GM23338 (cell line): ENCODE results near the gene TSPAN32. TPM values are rescaled to one million over a fixed set of nuclear protein-coding genes. Genes with fewer than 3 reads are reported as not detected.

ENCODE experiments used
- ATAC-seq: fragments of 200-7000 bp; cut with Tn5 transposase; 3 replicates; pipeline ENCODE4 v1.9.1; 2020
- DNase-seq: peaks from one replicate; pipeline ENCODE4 v3.0.0-alpha.2; 2015; ENCODE audit warnings: low spot score
- H2AFZ ChIP-seq: fragments of 200-600 bp; sonication (generic); 2 replicates; pipeline ENCODE4 v1.8.0; 2016; ENCODE audit warnings: antibody characterized with exemption, mild to moderate bottlenecking, moderate library complexity
- H3F3A ChIP-seq: fragments of 200-600 bp; sonication (generic); replicated peaks from 2 replicates; pipeline ENCODE4 v1.8.0; 2017; ENCODE audit warnings: antibody characterized with exemption, mixed run types, low read depth
- H3K27ac ChIP-seq: fragments of 200-600 bp; sonication (generic); 2 replicates; pipeline ENCODE4 v1.6.1; 2016; ENCODE audit warnings: low read depth
- H3K27me3 ChIP-seq: fragments of 200-600 bp; sonication (generic); 2 replicates; pipeline ENCODE4 v1.8.0; 2016; ENCODE audit warnings: mild to moderate bottlenecking, mixed run types, moderate library complexity; ENCODE audit not compliant: insufficient read depth
- H3K36me3 ChIP-seq: fragments of 200-600 bp; sonication (generic); 2 replicates; pipeline ENCODE4 v1.8.0; 2016; ENCODE audit warnings: mild to moderate bottlenecking; ENCODE audit not compliant: insufficient read depth
- H3K4me1 ChIP-seq: fragments of 200-600 bp; sonication (generic); 2 replicates; pipeline ENCODE4 v1.8.0; 2016; ENCODE audit warnings: mild to moderate bottlenecking, moderate library complexity; ENCODE audit not compliant: insufficient read depth
- H3K4me2 ChIP-seq: fragments of 200-600 bp; sonication (generic); 2 replicates; pipeline ENCODE4 v1.7.1; 2017; ENCODE audit warnings: mixed run types
- H3K4me3 ChIP-seq: fragments of 200-600 bp; sonication (generic); 2 replicates; pipeline ENCODE4 v1.6.1; 2016; ENCODE audit warnings: mixed run types
- H3K79me2 ChIP-seq: fragments of 200-600 bp; sonication (generic); replicated peaks from 2 replicates; pipeline ENCODE4 v1.8.0; 2017; ENCODE audit warnings: mild to moderate bottlenecking; ENCODE audit not compliant: insufficient read depth
- H3K9me2 ChIP-seq: fragments of 200-600 bp; sonication (generic); 2 replicates; pipeline ENCODE4 v1.8.0; 2017; ENCODE audit not compliant: insufficient read depth
- H4K20me1 ChIP-seq: fragments of 200-600 bp; sonication (generic); replicated peaks from 2 replicates; pipeline ENCODE4 v1.8.0; 2017; ENCODE audit warnings: mild to moderate bottlenecking; ENCODE audit not compliant: insufficient read depth
- H3K27ac Mint-ChIP-seq: 2 replicates; pipeline ENCODE4 v1.8.0; 2020; ENCODE audit warnings: inconsistent platforms, mild to moderate bottlenecking, moderate library complexity, mixed read lengths
- H3K27me3 Mint-ChIP-seq: 3 replicates; pipeline ENCODE4 v1.8.0; 2022; ENCODE audit warnings: low read depth, mild to moderate bottlenecking, moderate library complexity, mixed read lengths, inconsistent platforms; ENCODE audit not compliant: insufficient read depth, poor library complexity
- H3K36me3 Mint-ChIP-seq: 3 replicates; pipeline ENCODE4 v1.8.0; 2021; ENCODE audit warnings: low read depth, mild to moderate bottlenecking, inconsistent platforms, moderate library complexity, mixed read lengths
- H3K4me1 Mint-ChIP-seq: 3 replicates; pipeline ENCODE4 v1.8.0; 2020; ENCODE audit warnings: mild to moderate bottlenecking, inconsistent platforms, mixed read lengths
- H3K4me3 Mint-ChIP-seq: 3 replicates; pipeline ENCODE4 v1.8.0; 2021; ENCODE audit warnings: moderate library complexity, mild to moderate bottlenecking, inconsistent platforms, mixed read lengths
- H3K9me3 Mint-ChIP-seq: 3 replicates; pipeline ENCODE4 v1.8.0; 2020; ENCODE audit warnings: moderate library complexity, mild to moderate bottlenecking, inconsistent platforms, mixed read lengths
- CREB1 ChIP-seq: fragments of 250-450 bp; sonication (Bioruptor Pico); IDR thresholded peaks from 2 replicates; pipeline ENCODE4 v1.5.0; 2020; ENCODE audit warnings: low read depth, mild to moderate bottlenecking, moderate library complexity
- EZH2 ChIP-seq: fragments of 200-600 bp; sonication (generic); IDR thresholded peaks from one replicate; pipeline ENCODE4 v1.8.0; 2017; ENCODE audit warnings: antibody characterized with exemption, mild to moderate bottlenecking, low read depth; ENCODE audit not compliant: unreplicated experiment
- EZH2phosphoT487 ChIP-seq: fragments of 200-600 bp; sonication (generic); IDR thresholded peaks from one replicate; pipeline ENCODE4 v1.8.1; 2018; ENCODE audit warnings: antibody characterized with exemption; ENCODE audit not compliant: unreplicated experiment
- JUNB ChIP-seq: IDR thresholded peaks from one replicate; pipeline ENCODE4 v1.6.1; 2016; ENCODE audit warnings: antibody characterized with exemption; ENCODE audit not compliant: unreplicated experiment
- NANOG ChIP-seq: IDR thresholded peaks from 2 replicates; pipeline ENCODE4 v1.6.1; 2016; ENCODE audit warnings: antibody characterized with exemption, borderline replicate concordance
- POLR2AphosphoS5 ChIP-seq: IDR thresholded peaks from 2 replicates; pipeline ENCODE4 v1.6.1; 2016; ENCODE audit warnings: antibody characterized with exemption, low read depth
- STAT1 ChIP-seq: IDR thresholded peaks from one replicate; pipeline ENCODE4 v1.6.1; 2016; ENCODE audit warnings: antibody characterized with exemption; ENCODE audit not compliant: unreplicated experiment
- ZNF114 ChIP-seq: fragments of 250-450 bp; sonication (Bioruptor Pico); IDR thresholded peaks from 2 replicates; pipeline ENCODE4 v1.5.0; 2020; ENCODE audit warnings: mild to moderate bottlenecking, moderate library complexity
- ZNF331 ChIP-seq: fragments of 250-450 bp; sonication (Bioruptor Pico); IDR thresholded peaks from 2 replicates; pipeline ENCODE4 v1.5.0; 2020; ENCODE audit warnings: low read depth, mild to moderate bottlenecking, moderate library complexity
- polyA plus RNA-seq: library from polyadenylated mRNA; unstranded; fragments of >200 nt; fragmentation: Nextera tagmentation; extraction: Ambion mirVana; gene quantifications from 2 replicates; pipeline ENCODE4 v1.2.1, GENCODE V29; 2016
- total RNA-seq: library from RNA; depleted of rRNA; stranded (reverse); fragments of >200 nt; shearing (Covaris generic); gene quantifications from 2 replicates; pipeline ENCODE4 v1.2.3, GENCODE V29; 2014
- TF ChIP-seq, protein P1 (sequence below), 2 experiments: fragments of 200-600 bp in 1 of 2; sonication (generic) in 1 of 2; conservative IDR thresholded peaks; 2 replicates each; pipeline versions ENCODE4 v1.5.1 to v1.6.1; 2016 to 2017; ENCODE audit warnings: antibody characterized with exemption in 2 of 2, low read depth in 2 of 2, mild to moderate bottlenecking in 2 of 2, moderate library complexity in 1 of 2
- TF ChIP-seq, protein P2 (sequence below): fragments of 250-450 bp; sonication (Bioruptor Pico); IDR thresholded peaks from 2 replicates; pipeline ENCODE4 v1.5.0; 2020; ENCODE audit warnings: mild to moderate bottlenecking, moderate library complexity
- TF ChIP-seq, protein P3 (sequence below): IDR thresholded peaks from one replicate; pipeline ENCODE4 v1.6.1; 2018; ENCODE audit warnings: antibody characterized with exemption; ENCODE audit not compliant: unreplicated experiment
- TF ChIP-seq, protein P4 (sequence below): IDR thresholded peaks from 2 replicates; pipeline ENCODE4 v1.6.1; 2016; ENCODE audit warnings: antibody characterized with exemption

The TSPAN32 gene
- total and polyA plus RNA-seq, 2 experiments from 2014 or later, result not detected

DNA sequence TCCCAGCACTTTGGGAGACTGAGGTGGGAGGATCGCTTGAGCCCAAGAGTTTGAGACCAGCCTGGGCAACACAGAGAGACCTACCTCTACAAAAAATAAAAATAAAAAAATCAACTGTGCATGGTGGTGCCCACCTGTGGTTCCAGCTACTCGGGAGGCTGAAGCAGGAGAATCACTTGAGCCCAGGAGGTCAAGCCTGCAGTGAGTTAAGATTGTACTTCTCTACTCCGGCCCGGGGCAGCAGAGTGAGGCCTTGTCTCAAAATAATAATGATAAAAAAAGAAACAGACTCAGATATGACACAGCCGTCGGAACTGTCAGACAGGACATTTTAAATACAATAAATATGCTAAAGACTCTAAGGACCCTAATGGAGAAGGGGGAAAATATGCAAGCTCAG is 49.8 kb upstream of the TSPAN32 start:
- no peak overlapping the region for H3K27ac ChIP-seq
- peaks cover 3% of the 10 kb centered on the region; the same call in 1 of the 2 replicates for H3K27me3 ChIP-seq
- H3K9me3 Mint-ChIP-seq, result no peaks in the 10 kb centered on the region
- H3K4me1 ChIP-seq, result no peaks in the 10 kb centered on the region
- H3K9me2 ChIP-seq, result no peaks in the 10 kb centered on the region
- DNase-seq, result no peak
- no peaks in the 10 kb centered on the region for H4K20me1 ChIP-seq
- TF ChIP-seq STAT1 (no peak), CREB1 (CRISPR knock-in tag) (no peak), POLR2AphosphoS5 (no peak), JUNB (no peak), NANOG (no peak), ZNF114 (CRISPR knock-in tag) (no peak), EZH2phosphoT487 (no peak), EZH2 (no peak), ZNF331 (CRISPR knock-in tag) (no peak)
- TF ChIP-seq, protein P1, sequence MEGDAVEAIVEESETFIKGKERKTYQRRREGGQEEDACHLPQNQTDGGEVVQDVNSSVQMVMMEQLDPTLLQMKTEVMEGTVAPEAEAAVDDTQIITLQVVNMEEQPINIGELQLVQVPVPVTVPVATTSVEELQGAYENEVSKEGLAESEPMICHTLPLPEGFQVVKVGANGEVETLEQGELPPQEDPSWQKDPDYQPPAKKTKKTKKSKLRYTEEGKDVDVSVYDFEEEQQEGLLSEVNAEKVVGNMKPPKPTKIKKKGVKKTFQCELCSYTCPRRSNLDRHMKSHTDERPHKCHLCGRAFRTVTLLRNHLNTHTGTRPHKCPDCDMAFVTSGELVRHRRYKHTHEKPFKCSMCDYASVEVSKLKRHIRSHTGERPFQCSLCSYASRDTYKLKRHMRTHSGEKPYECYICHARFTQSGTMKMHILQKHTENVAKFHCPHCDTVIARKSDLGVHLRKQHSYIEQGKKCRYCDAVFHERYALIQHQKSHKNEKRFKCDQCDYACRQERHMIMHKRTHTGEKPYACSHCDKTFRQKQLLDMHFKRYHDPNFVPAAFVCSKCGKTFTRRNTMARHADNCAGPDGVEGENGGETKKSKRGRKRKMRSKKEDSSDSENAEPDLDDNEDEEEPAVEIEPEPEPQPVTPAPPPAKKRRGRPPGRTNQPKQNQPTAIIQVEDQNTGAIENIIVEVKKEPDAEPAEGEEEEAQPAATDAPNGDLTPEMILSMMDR (conservative IDR thresholded peaks at IDR 0.05; ENCODE audit: low read depth in 2 of 2), result no peak
- TF ChIP-seq, protein P2, sequence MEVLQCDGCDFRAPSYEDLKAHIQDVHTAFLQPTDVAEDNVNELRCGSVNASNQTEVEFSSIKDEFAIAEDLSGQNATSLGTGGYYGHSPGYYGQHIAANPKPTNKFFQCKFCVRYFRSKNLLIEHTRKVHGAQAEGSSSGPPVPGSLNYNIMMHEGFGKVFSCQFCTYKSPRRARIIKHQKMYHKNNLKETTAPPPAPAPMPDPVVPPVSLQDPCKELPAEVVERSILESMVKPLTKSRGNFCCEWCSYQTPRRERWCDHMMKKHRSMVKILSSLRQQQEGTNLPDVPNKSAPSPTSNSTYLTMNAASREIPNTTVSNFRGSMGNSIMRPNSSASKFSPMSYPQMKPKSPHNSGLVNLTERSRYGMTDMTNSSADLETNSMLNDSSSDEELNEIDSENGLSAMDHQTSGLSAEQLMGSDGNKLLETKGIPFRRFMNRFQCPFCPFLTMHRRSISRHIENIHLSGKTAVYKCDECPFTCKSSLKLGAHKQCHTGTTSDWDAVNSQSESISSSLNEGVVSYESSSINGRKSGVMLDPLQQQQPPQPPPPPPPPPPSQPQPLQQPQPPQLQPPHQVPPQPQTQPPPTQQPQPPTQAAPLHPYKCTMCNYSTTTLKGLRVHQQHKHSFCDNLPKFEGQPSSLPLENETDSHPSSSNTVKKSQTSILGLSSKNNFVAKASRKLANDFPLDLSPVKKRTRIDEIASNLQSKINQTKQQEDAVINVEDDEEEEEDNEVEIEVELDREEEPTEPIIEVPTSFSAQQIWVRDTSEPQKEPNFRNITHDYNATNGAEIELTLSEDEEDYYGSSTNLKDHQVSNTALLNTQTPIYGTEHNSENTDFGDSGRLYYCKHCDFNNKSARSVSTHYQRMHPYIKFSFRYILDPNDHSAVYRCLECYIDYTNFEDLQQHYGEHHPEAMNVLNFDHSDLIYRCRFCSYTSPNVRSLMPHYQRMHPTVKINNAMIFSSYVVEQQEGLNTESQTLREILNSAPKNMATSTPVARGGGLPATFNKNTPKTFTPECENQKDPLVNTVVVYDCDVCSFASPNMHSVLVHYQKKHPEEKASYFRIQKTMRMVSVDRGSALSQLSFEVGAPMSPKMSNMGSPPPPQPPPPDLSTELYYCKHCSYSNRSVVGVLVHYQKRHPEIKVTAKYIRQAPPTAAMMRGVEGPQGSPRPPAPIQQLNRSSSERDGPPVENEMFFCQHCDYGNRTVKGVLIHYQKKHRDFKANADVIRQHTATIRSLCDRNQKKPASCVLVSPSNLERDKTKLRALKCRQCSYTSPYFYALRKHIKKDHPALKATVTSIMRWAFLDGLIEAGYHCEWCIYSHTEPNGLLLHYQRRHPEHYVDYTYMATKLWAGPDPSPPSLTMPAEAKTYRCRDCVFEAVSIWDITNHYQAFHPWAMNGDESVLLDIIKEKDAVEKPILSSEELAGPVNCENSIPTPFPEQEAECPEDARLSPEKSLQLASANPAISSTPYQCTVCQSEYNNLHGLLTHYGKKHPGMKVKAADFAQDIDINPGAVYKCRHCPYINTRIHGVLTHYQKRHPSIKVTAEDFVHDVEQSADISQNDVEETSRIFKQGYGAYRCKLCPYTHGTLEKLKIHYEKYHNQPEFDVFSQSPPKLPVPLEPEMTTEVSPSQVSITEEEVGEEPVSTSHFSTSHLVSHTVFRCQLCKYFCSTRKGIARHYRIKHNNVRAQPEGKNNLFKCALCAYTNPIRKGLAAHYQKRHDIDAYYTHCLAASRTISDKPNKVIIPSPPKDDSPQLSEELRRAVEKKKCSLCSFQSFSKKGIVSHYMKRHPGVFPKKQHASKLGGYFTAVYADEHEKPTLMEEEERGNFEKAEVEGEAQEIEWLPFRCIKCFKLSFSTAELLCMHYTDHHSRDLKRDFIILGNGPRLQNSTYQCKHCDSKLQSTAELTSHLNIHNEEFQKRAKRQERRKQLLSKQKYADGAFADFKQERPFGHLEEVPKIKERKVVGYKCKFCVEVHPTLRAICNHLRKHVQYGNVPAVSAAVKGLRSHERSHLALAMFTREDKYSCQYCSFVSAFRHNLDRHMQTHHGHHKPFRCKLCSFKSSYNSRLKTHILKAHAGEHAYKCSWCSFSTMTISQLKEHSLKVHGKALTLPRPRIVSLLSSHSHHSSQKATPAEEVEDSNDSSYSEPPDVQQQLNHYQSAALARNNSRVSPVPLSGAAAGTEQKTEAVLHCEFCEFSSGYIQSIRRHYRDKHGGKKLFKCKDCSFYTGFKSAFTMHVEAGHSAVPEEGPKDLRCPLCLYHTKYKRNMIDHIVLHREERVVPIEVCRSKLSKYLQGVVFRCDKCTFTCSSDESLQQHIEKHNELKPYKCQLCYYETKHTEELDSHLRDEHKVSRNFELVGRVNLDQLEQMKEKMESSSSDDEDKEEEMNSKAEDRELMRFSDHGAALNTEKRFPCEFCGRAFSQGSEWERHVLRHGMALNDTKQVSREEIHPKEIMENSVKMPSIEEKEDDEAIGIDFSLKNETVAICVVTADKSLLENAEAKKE (CRISPR knock-in tag), result no peak
- TF ChIP-seq, protein P3, sequence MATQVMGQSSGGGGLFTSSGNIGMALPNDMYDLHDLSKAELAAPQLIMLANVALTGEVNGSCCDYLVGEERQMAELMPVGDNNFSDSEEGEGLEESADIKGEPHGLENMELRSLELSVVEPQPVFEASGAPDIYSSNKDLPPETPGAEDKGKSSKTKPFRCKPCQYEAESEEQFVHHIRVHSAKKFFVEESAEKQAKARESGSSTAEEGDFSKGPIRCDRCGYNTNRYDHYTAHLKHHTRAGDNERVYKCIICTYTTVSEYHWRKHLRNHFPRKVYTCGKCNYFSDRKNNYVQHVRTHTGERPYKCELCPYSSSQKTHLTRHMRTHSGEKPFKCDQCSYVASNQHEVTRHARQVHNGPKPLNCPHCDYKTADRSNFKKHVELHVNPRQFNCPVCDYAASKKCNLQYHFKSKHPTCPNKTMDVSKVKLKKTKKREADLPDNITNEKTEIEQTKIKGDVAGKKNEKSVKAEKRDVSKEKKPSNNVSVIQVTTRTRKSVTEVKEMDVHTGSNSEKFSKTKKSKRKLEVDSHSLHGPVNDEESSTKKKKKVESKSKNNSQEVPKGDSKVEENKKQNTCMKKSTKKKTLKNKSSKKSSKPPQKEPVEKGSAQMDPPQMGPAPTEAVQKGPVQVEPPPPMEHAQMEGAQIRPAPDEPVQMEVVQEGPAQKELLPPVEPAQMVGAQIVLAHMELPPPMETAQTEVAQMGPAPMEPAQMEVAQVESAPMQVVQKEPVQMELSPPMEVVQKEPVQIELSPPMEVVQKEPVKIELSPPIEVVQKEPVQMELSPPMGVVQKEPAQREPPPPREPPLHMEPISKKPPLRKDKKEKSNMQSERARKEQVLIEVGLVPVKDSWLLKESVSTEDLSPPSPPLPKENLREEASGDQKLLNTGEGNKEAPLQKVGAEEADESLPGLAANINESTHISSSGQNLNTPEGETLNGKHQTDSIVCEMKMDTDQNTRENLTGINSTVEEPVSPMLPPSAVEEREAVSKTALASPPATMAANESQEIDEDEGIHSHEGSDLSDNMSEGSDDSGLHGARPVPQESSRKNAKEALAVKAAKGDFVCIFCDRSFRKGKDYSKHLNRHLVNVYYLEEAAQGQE, result no peak
- TF ChIP-seq, protein P4, sequence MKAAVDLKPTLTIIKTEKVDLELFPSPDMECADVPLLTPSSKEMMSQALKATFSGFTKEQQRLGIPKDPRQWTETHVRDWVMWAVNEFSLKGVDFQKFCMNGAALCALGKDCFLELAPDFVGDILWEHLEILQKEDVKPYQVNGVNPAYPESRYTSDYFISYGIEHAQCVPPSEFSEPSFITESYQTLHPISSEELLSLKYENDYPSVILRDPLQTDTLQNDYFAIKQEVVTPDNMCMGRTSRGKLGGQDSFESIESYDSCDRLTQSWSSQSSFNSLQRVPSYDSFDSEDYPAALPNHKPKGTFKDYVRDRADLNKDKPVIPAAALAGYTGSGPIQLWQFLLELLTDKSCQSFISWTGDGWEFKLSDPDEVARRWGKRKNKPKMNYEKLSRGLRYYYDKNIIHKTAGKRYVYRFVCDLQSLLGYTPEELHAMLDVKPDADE, result no peak
- H3K4me3 ChIP-seq, result no peak overlapping the region
- peaks cover 17% of the 10 kb centered on the region for H3K27me3 Mint-ChIP-seq
- H3K36me3 Mint-ChIP-seq, result no peaks in the 10 kb centered on the region
- no peaks in the 10 kb centered on the region for H3K36me3 ChIP-seq
- no peak for ATAC-seq
- H3K79me2 ChIP-seq, result no peaks in the 10 kb centered on the region
- no peak overlapping the region for H3K4me2 ChIP-seq
- no peak overlapping the region for H3K4me3 Mint-ChIP-seq
- H3K4me1 Mint-ChIP-seq, result no peaks in the 10 kb centered on the region
- no peak overlapping the region for H3K27ac Mint-ChIP-seq
- no peaks in the 10 kb centered on the region for H3F3A ChIP-seq
- H2AFZ ChIP-seq, result no peak overlapping the region
